ENCODE data around the gene RIMS1.
A peak's percentile ranks its signal among the peaks of the same experiment; 100 is the strongest.

RIMS1 gene

DNA sequence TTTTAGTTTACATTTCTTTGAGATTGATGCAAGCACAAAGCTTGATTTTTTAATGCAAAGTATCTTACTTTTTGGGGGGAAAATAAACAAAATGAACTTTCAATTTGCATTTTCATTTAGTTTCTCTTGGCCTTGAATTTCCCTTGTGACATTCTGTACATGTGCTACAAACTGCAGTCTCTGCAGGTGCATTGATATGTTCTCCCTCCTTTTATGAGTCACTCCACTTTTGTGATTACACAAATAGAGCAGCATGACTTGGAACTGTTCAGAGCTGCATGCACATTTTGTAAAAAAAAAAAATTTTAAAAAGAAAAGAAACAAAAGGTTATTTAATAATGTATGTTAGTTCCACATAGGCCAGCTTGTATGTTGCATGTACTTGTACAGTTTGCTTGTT, 515.5 kb downstream of the RIMS1 start:
- TF ChIP-seq, protein P1, sequence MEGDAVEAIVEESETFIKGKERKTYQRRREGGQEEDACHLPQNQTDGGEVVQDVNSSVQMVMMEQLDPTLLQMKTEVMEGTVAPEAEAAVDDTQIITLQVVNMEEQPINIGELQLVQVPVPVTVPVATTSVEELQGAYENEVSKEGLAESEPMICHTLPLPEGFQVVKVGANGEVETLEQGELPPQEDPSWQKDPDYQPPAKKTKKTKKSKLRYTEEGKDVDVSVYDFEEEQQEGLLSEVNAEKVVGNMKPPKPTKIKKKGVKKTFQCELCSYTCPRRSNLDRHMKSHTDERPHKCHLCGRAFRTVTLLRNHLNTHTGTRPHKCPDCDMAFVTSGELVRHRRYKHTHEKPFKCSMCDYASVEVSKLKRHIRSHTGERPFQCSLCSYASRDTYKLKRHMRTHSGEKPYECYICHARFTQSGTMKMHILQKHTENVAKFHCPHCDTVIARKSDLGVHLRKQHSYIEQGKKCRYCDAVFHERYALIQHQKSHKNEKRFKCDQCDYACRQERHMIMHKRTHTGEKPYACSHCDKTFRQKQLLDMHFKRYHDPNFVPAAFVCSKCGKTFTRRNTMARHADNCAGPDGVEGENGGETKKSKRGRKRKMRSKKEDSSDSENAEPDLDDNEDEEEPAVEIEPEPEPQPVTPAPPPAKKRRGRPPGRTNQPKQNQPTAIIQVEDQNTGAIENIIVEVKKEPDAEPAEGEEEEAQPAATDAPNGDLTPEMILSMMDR (conservative IDR thresholded peaks at IDR 0.05; ENCODE audit: low read length), result no peak

DNA sequence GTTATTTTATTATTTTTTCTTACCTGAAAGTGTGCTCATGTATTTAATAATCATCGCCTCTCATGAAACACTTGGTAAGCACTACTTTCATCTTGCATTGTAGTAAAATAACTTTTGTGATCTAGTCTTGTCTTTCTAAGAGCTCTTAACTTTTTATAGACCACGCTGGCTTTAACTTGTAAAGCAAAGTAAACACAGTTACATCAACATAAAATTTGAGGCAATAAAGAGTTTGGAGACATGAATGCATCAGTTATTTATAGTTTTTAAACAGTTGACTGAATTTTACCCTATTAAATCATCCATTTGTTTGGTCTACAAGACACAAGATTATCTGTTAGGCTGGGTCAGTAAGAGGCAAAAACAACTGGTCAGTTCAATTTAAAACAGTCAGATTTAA, 517.1 kb downstream of the RIMS1 start:
- TF ChIP-seq, protein P1 (conservative IDR thresholded peaks at IDR 0.05; ENCODE audit: low read length), result no peak
- H3K4me3 ChIP-seq (ENCODE audit: low read length), result no peak overlapping the region
- DNase-seq (ENCODE audit: low read depth), result no peak

More for the DNA sequence above, 515.5 kb downstream of the RIMS1 start:
- no peak for DNase-seq (ENCODE audit: low read depth)
- H3K4me3 ChIP-seq (ENCODE audit: low read length), result no peak overlapping the region

GRCh38 chr6:72406517-72406916, 520.2 kb downstream of the RIMS1 start:
- no peak overlapping the region for H3K4me3 ChIP-seq (ENCODE audit: low read length)
- TF ChIP-seq, protein P1 (conservative IDR thresholded peaks at IDR 0.05; ENCODE audit: low read length), result no peak
- no peak for DNase-seq (ENCODE audit: low read depth)

GRCh38 chr6:72410769-72411168, 524.4 kb downstream of the RIMS1 start:
- no peak for DNase-seq (ENCODE audit: low read depth)
- TF ChIP-seq, protein P1 (conservative IDR thresholded peaks at IDR 0.05; ENCODE audit: low read length), result no peak
- no peak overlapping the region for H3K4me3 ChIP-seq (ENCODE audit: low read length)

- DNase-seq (ENCODE audit: low read depth), result peak; percentile 76
- TF ChIP-seq, protein P1 (conservative IDR thresholded peaks at IDR 0.05; ENCODE audit: low read length), result peak; percentile 100
- no peak overlapping the region for H3K4me3 ChIP-seq (ENCODE audit: low read length)
Measured at GRCh38 chr6:72411872-72412708, 525.7 kb downstream of the RIMS1 start.

GRCh38 chr6:72412709-72413044, 526.3 kb downstream of the RIMS1 start:
- DNase-seq (ENCODE audit: low read depth), result no peak
- TF ChIP-seq, protein P1 (conservative IDR thresholded peaks at IDR 0.05; ENCODE audit: low read length), result no peak
- H3K4me3 ChIP-seq (ENCODE audit: low read length), result no peak overlapping the region

- TF ChIP-seq, protein P1 (conservative IDR thresholded peaks at IDR 0.05; ENCODE audit: low read length), result no peak
- no peak overlapping the region for H3K4me3 ChIP-seq (ENCODE audit: low read length)
- no peak for DNase-seq (ENCODE audit: low read depth)
Measured at GRCh38 chr6:72413884-72414283, 527.5 kb downstream of the RIMS1 start.

Measured in AG10803 (cell line).